HEK293T (cell line): Measurements from ENCODE around the gene BPGM.

ENCODE experiments used
- ARNT ChIP-seq: fragments of 450-650 bp; IDR thresholded peaks from 2 replicates; pipeline ENCODE4 v1.6.1; 2017; ENCODE audit warnings: mild to moderate bottlenecking
- BHLHE40 ChIP-seq: fragments of 450-650 bp; IDR thresholded peaks from 2 replicates; pipeline ENCODE4 v1.6.1; 2016; ENCODE audit warnings: mild to moderate bottlenecking, moderate library complexity, borderline replicate concordance
- ELF4 ChIP-seq: fragments of 450-650 bp; IDR thresholded peaks from 2 replicates; pipeline ENCODE4 v1.6.1; 2017; ENCODE audit warnings: antibody characterized with exemption
- FOXK2 ChIP-seq: fragments of 450-650 bp; IDR thresholded peaks from 2 replicates; pipeline ENCODE4 v1.6.1; 2016; ENCODE audit warnings: mild to moderate bottlenecking
- FOXM1 ChIP-seq: fragments of 450-650 bp; IDR thresholded peaks from 2 replicates; pipeline ENCODE4 v1.6.1; 2017; ENCODE audit warnings: mild to moderate bottlenecking, borderline replicate concordance
- HDGF ChIP-seq: fragments of 450-650 bp; IDR thresholded peaks from 2 replicates; pipeline ENCODE4 v1.6.1; 2017; ENCODE audit warnings: antibody characterized with exemption, borderline replicate concordance
- L3MBTL2 ChIP-seq: fragments of 450-650 bp; conservative IDR thresholded peaks from 2 replicates; pipeline ENCODE4 v1.6.1; 2016; ENCODE audit warnings: mild to moderate bottlenecking
- NFRKB ChIP-seq: fragments of 450-650 bp; IDR thresholded peaks from 2 replicates; pipeline ENCODE4 v1.6.1; 2016; ENCODE audit warnings: mild to moderate bottlenecking, moderate library complexity
- SUZ12 ChIP-seq: fragments of 450-650 bp; IDR thresholded peaks from 2 replicates; pipeline ENCODE4 v1.6.1; 2016; ENCODE audit warnings: mild to moderate bottlenecking
- TARDBP ChIP-seq: fragments of 450-650 bp; IDR thresholded peaks from 2 replicates; pipeline ENCODE4 v1.6.1; 2016
- ZNF384 ChIP-seq: fragments of 450-650 bp; IDR thresholded peaks from 2 replicates; pipeline ENCODE4 v1.6.1; 2016

DNA sequence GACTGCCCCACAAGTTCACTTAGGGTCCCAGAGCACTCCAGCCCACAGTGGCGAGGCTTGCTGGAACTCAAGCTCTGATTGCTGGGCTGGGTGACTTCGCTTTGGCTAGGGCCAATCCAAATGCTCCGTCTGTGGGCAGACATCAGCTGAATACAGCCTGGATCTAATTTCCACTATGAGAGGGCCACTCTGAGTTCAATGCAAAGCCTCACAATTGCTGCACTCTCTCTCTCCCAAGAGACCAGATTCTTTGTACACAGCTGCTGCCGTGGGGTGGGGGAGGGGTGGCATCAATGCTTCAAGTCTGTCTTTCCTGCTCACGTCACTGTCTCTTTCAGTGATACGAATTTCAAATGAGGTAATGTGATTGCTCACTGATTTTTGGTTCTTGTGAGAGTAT is 47.3 kb upstream of the BPGM start:
- TF ChIP-seq TARDBP (no peak), ZNF384 (no peak), ELF4 (no peak), L3MBTL2 (no peak), FOXM1 (no peak), NFRKB (no peak), FOXK2 (no peak), HDGF (no peak), ARNT (no peak), SUZ12 (no peak), BHLHE40 (no peak)
